A549 (cell line): Measurements from ENCODE around the gene RPTOR.

ENCODE experiments used
- CTCF ChIP-seq: fragments of >200 bp; sonication (Bioruptor Twin); formaldehyde crosslinking; IDR thresholded peaks from 3 replicates; pipeline ENCODE4 v1.5.1; 2016
- ELK1 ChIP-seq: fragments of 150-350 bp; IDR thresholded peaks from 2 replicates; pipeline ENCODE4 v1.6.1; 2014; ENCODE audit warnings: low read depth, mild to moderate bottlenecking, low read length
- KDM5A ChIP-seq: fragments of 200-600 bp; sonication (generic); IDR thresholded peaks from 2 replicates; pipeline ENCODE4 v1.6.1; 2016; ENCODE audit warnings: antibody characterized with exemption, mild to moderate bottlenecking
- RAD21 ChIP-seq, 2 experiments: fragments of >200 bp in 1 of 2; sonication (Bioruptor Twin) in 1 of 2; formaldehyde crosslinking in 1 of 2; IDR thresholded peaks in 1 of 2; conservative IDR thresholded peaks in 1 of 2; 2 replicates in 1 of 2; 3 replicates in 1 of 2; pipeline ENCODE4 v1.6.1; 2012 to 2018; ENCODE audit warnings: inconsistent platforms in 1 of 2
- USF2 ChIP-seq: fragments of 450-650 bp; IDR thresholded peaks from 2 replicates; pipeline ENCODE4 v1.6.1; 2014; ENCODE audit warnings: antibody characterized with exemption
- ZFP36 ChIP-seq: fragments of 450-650 bp; IDR thresholded peaks from 2 replicates; pipeline ENCODE4 v1.6.1; 2014; ENCODE audit warnings: borderline replicate concordance; ENCODE audit not compliant: partially characterized antibody

GRCh38 chr17:80798595-80799537 is 254.2 kb downstream of the RPTOR start:
- TF ChIP-seq ELK1, result no peak
- no peak for TF ChIP-seq KDM5A
- TF ChIP-seq USF2, result no peak
- no peak for TF ChIP-seq CTCF
- TF ChIP-seq RAD21 (conservative IDR thresholded peaks at IDR 0.05 in 1 of 2, IDR thresholded peaks at IDR 0.05 in 1 of 2), result no peak
- TF ChIP-seq ZFP36, result no peak
